Neural progenitor cell (in vitro differentiated cells): ENCODE results near the gene NCBP3. TPM values are rescaled to one million over a fixed set of nuclear protein-coding genes. Genes with fewer than 3 reads are reported as not detected.
"Not testable (repeated sequence)": the region's sequence is repeated elsewhere in the genome, so short reads cannot be mapped to it uniquely, and the experiment has no call there.

Source experiments
- DNase-seq: peaks from one replicate; pipeline ENCODE4 v3.0.0-alpha.2; 2016; ENCODE audit warnings: low spot score
- H2AFZ ChIP-seq: fragments of 200-600 bp; sonication (generic); replicated peaks from 2 replicates; pipeline ENCODE4 v1.6.1; 2016; ENCODE audit warnings: antibody characterized with exemption
- H3F3A ChIP-seq: fragments of 200-600 bp; sonication (generic); 2 replicates; pipeline ENCODE4 v1.6.1; 2016; ENCODE audit warnings: antibody characterized with exemption, low read depth
- H3K27ac ChIP-seq: fragments of 200-600 bp; sonication (generic); 2 replicates; pipeline ENCODE4 v1.5.1; 2016; ENCODE audit warnings: mild to moderate bottlenecking
- H3K27me3 ChIP-seq: fragments of 200-600 bp; sonication (generic); 2 replicates; pipeline ENCODE4 v1.6.1; 2016; ENCODE audit warnings: mild to moderate bottlenecking, moderate library complexity
- H3K36me3 ChIP-seq: fragments of 200-600 bp; sonication (generic); 2 replicates; pipeline ENCODE4 v1.5.1; 2016
- H3K4me1 ChIP-seq: fragments of 200-600 bp; sonication (generic); 2 replicates; pipeline ENCODE4 v1.6.1; 2016; ENCODE audit warnings: mixed run types
- H3K4me2 ChIP-seq: fragments of 200-600 bp; sonication (generic); 2 replicates; pipeline ENCODE4 v1.6.1; 2016
- H3K4me3 ChIP-seq: fragments of 200-600 bp; sonication (generic); 2 replicates; pipeline ENCODE4 v1.5.1; 2016
- H3K79me2 ChIP-seq: fragments of 200-600 bp; sonication (generic); 2 replicates; pipeline ENCODE4 v1.6.1; 2016; ENCODE audit warnings: low read depth
- H3K9ac ChIP-seq: fragments of 200-600 bp; sonication (generic); 2 replicates; pipeline ENCODE4 v1.6.1; 2016
- H3K9me3 ChIP-seq: fragments of 200-600 bp; sonication (generic); 2 replicates; pipeline ENCODE4 v1.5.1; 2016; ENCODE audit warnings: low read depth
- H4K20me1 ChIP-seq: fragments of 200-600 bp; sonication (generic); 2 replicates; pipeline ENCODE4 v1.6.1; 2016; ENCODE audit warnings: low read depth
- H3K27ac Mint-ChIP-seq: 3 replicates; pipeline ENCODE4 v1.8.0; 2021; ENCODE audit warnings: mixed read lengths
- H3K27me3 Mint-ChIP-seq: 2 replicates; pipeline ENCODE4 v1.8.0; 2022; ENCODE audit warnings: low read depth, mild to moderate bottlenecking, inconsistent platforms, moderate library complexity, mixed read lengths; ENCODE audit not compliant: insufficient read depth
- H3K36me3 Mint-ChIP-seq: 3 replicates; pipeline ENCODE4 v1.8.0; 2021; ENCODE audit warnings: mixed read lengths
- H3K4me1 Mint-ChIP-seq: 3 replicates; pipeline ENCODE4 v1.8.0; 2021; ENCODE audit warnings: mixed read lengths
- H3K4me3 Mint-ChIP-seq: 3 replicates; pipeline ENCODE4 v1.8.0; 2021; ENCODE audit warnings: mild to moderate bottlenecking, moderate library complexity, mixed read lengths
- H3K9me3 Mint-ChIP-seq: 3 replicates; pipeline ENCODE4 v1.8.0; 2020; ENCODE audit warnings: mixed read lengths
- EZH2 ChIP-seq: fragments of 200-600 bp; sonication (generic); IDR thresholded peaks from 2 replicates; pipeline ENCODE4 v1.6.1; 2017; ENCODE audit warnings: antibody characterized with exemption, mild to moderate bottlenecking, moderate library complexity
- EZH2phosphoT487 ChIP-seq: fragments of 200-600 bp; sonication (generic); IDR thresholded peaks from 2 replicates; pipeline ENCODE4 v1.6.1; 2017; ENCODE audit warnings: antibody characterized with exemption
- total RNA-seq: library from RNA; depleted of rRNA; stranded (reverse); fragments of >200 nt; gene quantifications from 2 replicates; pipeline ENCODE4 v1.2.3, GENCODE V29; 2015; ENCODE audit warnings: low replicate concordance
- TF ChIP-seq, protein P1 (sequence below): fragments of 200-600 bp; sonication (generic); IDR thresholded peaks from 2 replicates; pipeline ENCODE4 v1.5.1; 2017; ENCODE audit warnings: antibody characterized with exemption, mild to moderate bottlenecking

Gene NCBP3
- total RNA-seq, 1 donor from 2014 or later: 55.7 TPM

DNA sequence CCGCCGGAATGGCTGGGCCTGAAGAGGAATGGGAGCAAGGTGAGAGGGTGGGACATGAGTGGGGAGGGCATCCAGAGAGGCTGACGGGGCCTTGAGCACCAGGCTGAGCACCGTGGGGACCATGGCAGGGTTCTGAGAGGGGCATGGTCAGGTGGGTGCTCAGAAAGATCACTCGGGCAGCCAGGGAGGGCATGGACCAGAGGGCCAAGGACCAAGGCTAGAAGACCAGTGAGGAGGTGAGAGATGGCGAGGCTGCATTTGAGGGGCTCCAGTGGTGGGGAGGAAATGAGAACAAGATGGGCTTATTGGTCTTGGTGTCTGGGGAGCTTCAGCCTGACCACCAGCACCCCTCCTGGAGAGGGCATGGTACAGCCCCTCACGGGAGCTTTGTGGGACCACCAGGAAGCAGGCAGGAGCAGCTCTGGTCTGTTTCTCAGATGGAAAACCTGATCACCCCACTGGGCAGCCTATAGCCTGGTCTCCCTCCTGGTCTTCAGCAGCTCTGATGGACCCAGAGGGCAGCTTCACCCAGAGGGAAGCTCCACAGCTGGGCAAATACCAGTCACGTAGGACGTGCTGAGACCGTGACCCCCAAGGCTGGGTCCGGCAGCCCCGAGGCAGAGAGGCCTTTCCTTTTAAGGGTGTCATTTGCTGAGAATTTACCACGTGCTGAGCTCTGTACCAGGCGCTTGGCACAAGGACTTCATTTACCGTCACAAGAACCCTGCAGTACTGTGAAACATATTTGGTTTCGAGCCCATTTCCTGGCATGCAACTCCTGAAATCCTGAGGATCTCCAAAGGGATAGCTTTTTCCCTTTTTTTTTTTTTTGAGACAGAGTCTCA, 11.4 kb upstream of the NCBP3 start:
- Histone ChIP-seq H3K4me2 (no peak overlapping the region), H3K36me3 (no peaks in the 10 kb centered on the region), H3K9me3 (no peaks in the 10 kb centered on the region), H3K79me2 (no peaks in the 10 kb centered on the region), H3K4me3 (no peak overlapping the region), H3K27me3 (no peaks in the 10 kb centered on the region), H2AFZ (no peak overlapping the region), H3F3A (peaks cover 5% of the 10 kb centered on the region), H3K9ac (no peak overlapping the region), H4K20me1 (no peaks in the 10 kb centered on the region), H3K4me1 (no peaks in the 10 kb centered on the region), H3K27ac (no peak overlapping the region)
- H3K4me1 Mint-ChIP-seq: peaks cover 18% of the 10 kb centered on the region
- peaks cover 5% of the 10 kb centered on the region for H3K36me3 Mint-ChIP-seq
- H3K4me3 Mint-ChIP-seq: no peak overlapping the region
- TF ChIP-seq EZH2: no peak
- TF ChIP-seq, protein P1, sequence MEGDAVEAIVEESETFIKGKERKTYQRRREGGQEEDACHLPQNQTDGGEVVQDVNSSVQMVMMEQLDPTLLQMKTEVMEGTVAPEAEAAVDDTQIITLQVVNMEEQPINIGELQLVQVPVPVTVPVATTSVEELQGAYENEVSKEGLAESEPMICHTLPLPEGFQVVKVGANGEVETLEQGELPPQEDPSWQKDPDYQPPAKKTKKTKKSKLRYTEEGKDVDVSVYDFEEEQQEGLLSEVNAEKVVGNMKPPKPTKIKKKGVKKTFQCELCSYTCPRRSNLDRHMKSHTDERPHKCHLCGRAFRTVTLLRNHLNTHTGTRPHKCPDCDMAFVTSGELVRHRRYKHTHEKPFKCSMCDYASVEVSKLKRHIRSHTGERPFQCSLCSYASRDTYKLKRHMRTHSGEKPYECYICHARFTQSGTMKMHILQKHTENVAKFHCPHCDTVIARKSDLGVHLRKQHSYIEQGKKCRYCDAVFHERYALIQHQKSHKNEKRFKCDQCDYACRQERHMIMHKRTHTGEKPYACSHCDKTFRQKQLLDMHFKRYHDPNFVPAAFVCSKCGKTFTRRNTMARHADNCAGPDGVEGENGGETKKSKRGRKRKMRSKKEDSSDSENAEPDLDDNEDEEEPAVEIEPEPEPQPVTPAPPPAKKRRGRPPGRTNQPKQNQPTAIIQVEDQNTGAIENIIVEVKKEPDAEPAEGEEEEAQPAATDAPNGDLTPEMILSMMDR: no peak
- TF ChIP-seq EZH2phosphoT487: no peak
- peaks cover 8% of the 10 kb centered on the region for H3K27me3 Mint-ChIP-seq
- DNase-seq: no peak
- H3K9me3 Mint-ChIP-seq: peaks cover 6% of the 10 kb centered on the region
- no peak overlapping the region for H3K27ac Mint-ChIP-seq

DNA sequence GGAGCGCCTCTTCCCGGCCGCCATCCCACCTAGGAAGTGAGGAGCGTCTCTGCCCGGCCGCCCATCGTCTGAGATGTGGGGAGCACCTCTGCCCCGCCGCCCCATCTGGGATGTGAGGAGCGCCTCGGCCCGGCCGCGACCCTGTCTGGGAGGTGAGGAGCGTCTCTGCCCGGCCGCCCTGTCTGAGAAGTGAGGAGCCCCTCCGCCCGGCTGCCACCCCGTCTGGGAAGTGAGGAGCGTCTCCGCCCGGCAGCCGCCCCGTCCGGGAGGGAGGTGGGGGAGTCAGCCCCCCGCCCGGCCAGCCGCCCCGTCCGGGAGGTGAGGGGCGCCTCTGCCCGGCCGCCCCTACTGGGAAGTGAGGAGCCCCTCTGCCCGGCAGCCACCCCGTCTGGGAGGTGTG, 8.2 kb upstream of the NCBP3 start:
- Mint-ChIP-seq H3K4me1 (peaks cover 12% of the 10 kb centered on the region), H3K9me3 (peaks cover 10% of the 10 kb centered on the region), H3K27me3 (peaks cover 14% of the 10 kb centered on the region)
- H3F3A ChIP-seq, H3K4me2 ChIP-seq, H3K36me3 ChIP-seq, H3K79me2 ChIP-seq, DNase-seq, H3K9ac ChIP-seq, H3K27ac Mint-ChIP-seq, H3K4me3 ChIP-seq, H3K9me3 ChIP-seq, H2AFZ ChIP-seq, H3K4me3 Mint-ChIP-seq, H4K20me1 ChIP-seq, H3K36me3 Mint-ChIP-seq, H3K4me1 ChIP-seq, H3K27ac ChIP-seq, H3K27me3 ChIP-seq: not testable (repeated sequence)

DNA sequence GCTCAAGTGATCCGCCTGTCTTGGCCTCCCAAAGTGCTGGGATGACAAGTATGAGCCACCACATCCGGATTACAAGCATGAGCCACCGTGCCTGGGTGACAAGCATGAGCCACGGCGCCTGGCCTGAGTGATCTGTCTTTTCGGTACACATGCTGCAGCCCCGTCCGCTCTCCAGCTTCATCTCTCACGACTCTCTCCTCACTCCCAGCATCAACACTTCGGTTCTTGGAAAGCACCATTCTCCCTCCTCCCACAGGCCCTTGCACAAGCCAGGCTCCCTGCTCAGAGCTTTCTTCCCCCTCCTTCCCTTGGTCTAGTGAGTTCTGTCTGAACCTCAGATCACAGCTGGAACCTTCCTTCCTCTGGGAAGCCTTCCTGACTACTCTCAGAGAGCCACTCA, 6.5 kb upstream of the NCBP3 start:
- peaks cover 10% of the 10 kb centered on the region for H3K9me3 Mint-ChIP-seq

More for the DNA sequence above, 6.5 kb upstream of the NCBP3 start:
- H3K79me2 ChIP-seq: no peaks in the 10 kb centered on the region
- H3K4me3 Mint-ChIP-seq: peak overlapping the region; percentile 22
- no peak overlapping the region for H3K27ac ChIP-seq
- TF ChIP-seq, protein P1: no peak
- no peak for TF ChIP-seq EZH2
- no peaks in the 10 kb centered on the region for H3K4me1 ChIP-seq
- no peak overlapping the region for H2AFZ ChIP-seq
- H3K4me3 ChIP-seq: no peak overlapping the region
- H3K36me3 Mint-ChIP-seq: peaks cover 5% of the 10 kb centered on the region
- no peak for DNase-seq
- no peaks in the 10 kb centered on the region for H3K27me3 ChIP-seq
- H4K20me1 ChIP-seq: no peaks in the 10 kb centered on the region
- H3K9me3 ChIP-seq: no peaks in the 10 kb centered on the region
- H3K4me2 ChIP-seq: no peak overlapping the region
- H3K4me1 Mint-ChIP-seq: peaks cover 12% of the 10 kb centered on the region
- H3K27ac Mint-ChIP-seq: peak overlapping the region; percentile 69
- H3K9ac ChIP-seq: no peak overlapping the region
- no peaks in the 10 kb centered on the region for H3K36me3 ChIP-seq
- H3K27me3 Mint-ChIP-seq: peaks cover 14% of the 10 kb centered on the region
- H3F3A ChIP-seq: peaks cover 5% of the 10 kb centered on the region
